Adrenal gland (tissue), 12 donors: ENCODE results near the gene ANXA6. TPM values are rescaled to one million over a fixed set of nuclear protein-coding genes. Genes with fewer than 3 reads are reported as not detected.

Source experiments
- DNase-seq, 7 donors: peaks; one replicate each; pipeline ENCODE4 v3.0.0-alpha.2; 2019 to 2020
- H3K27ac ChIP-seq, 5 donors: fragments of 200-600 bp; sonication (generic) in 4 of 5; 1 replicate in 3 of 5; 2 replicates in 2 of 5; pipeline versions ENCODE4 v1.5.1 to v1.8.0; 2016 to 2020; ENCODE audit warnings: mild to moderate bottlenecking in 1 of 5
- H3K27me3 ChIP-seq: fragments of 200-600 bp; 2 replicates; pipeline ENCODE4 v1.8.0; 2021
- H3K36me3 ChIP-seq, 2 donors: fragments of 200-600 bp; replicated peaks in 1 of 2; 1 replicate in 1 of 2; 2 replicates in 1 of 2; pipeline versions ENCODE4 v1.5.1 to v1.8.0; 2018 to 2022
- H3K4me1 ChIP-seq, 2 donors: fragments of 200-600 bp; replicated peaks in 1 of 2; 1 replicate in 1 of 2; 2 replicates in 1 of 2; pipeline versions ENCODE4 v1.5.1 to v1.8.0; 2018 to 2021
- H3K4me3 ChIP-seq, 4 donors: fragments of 200-600 bp; sonication (generic) in 3 of 4; one replicate each; pipeline ENCODE4 v1.5.1; 2016 to 2018
- H3K9me3 ChIP-seq, 3 donors: fragments of 200-600 bp; sonication (generic) in 1 of 3; replicated peaks in 1 of 3; 1 replicate in 2 of 3; 2 replicates in 1 of 3; pipeline versions ENCODE4 v1.5.1 to v1.8.0; 2016 to 2021
- CTCF ChIP-seq, 6 experiments: fragments of 450-650 bp in 4 of 6; fragments of 200-600 bp in 2 of 6; sonication (generic) in 1 of 6; IDR thresholded peaks; 1 replicate in 5 of 6; 2 replicates in 1 of 6; pipeline versions ENCODE4 v1.5.1 to v1.8.0; 2016 to 2021; ENCODE audit warnings: antibody characterized with exemption in 6 of 6, mild to moderate bottlenecking in 2 of 6, moderate library complexity in 1 of 6
- POLR2A ChIP-seq, 2 donors: fragments of 450-650 bp; IDR thresholded peaks; one replicate each; pipeline ENCODE4 v1.6.1; 2017; ENCODE audit warnings: antibody characterized with exemption in 2 of 2, mild to moderate bottlenecking in 2 of 2, moderate library complexity in 1 of 2
- WGBS, 4 donors: extraction: QIAGEN DNeasy Blood & Tissue Kit in 2 of 4; methylation state at CpG; one replicate each; pipeline versions ENCODE4 v1.1.5 to v1.1.7; 2013 to 2017; 5-methylcytosine and 5-hydroxymethylcytosine counted together
- intact Hi-C, 2 donors: fragments of 100-400 bp; cut with DNase I; formaldehyde crosslinking; loops; one replicate each; pipeline versions ENCODE4 v1.14.1 to v1.15.0; 2022 to 2023
- polyA plus RNA-seq, 3 donors: library from polyadenylated mRNA; stranded (reverse); fragments of 200-250 nt in 2 of 3; fragments of 350-450 nt in 1 of 3; fragmentation: Illumina TruSeq in 1 of 3; extraction: RNeasy Lipid Tissue Mini Kit (QIAGEN cat#74804) in 1 of 3; gene quantifications; one replicate each; pipeline ENCODE4 v1.2.3, GENCODE V29; 2013 to 2014
- total RNA-seq, 9 donors: library from RNA; depleted of rRNA in 4 of 9; stranded (reverse); fragments of >200 nt in 4 of 9; fragments of 120-200 nt in 1 of 9; fragmentation: NEBNext Ultra II Directional in 1 of 9; extraction: Animal tissue kit (Norgen Biotek cat#: 25700) in 1 of 9; gene quantifications; one replicate each; pipeline versions ENCODE4 v1.1.0 to v1.2.4, GENCODE V29; 2013 to 2023
- donor health status: healthy with polysubstance abuse.
- donor health status: Bipolar disorder and iron deficiency.
- donor health status: DM: yes; HTN: yes; CAD: no.
- donor health status: DM: no; HTN: no; CAD: no.
- donor health status: DM: no; HTN: no; CAD: no.
- donor health status: DM: yes; HTN: yes; CAD: no.

ANXA6 gene
- total and polyA plus RNA-seq, 12 donors, result 115 to 382 (median 212) TPM

GRCh38 chr5:151142933-151143332, 14.6 kb downstream of the ANXA6 start:
- 86 to 94% (median 91%) methylated on average over 1 of the region's 1 CpG for WGBS, 4 donors
- Histone ChIP-seq H3K4me1 (peaks cover 0 to 20% of the 10 kb centered on the region in 2 donors), H3K36me3 (peaks cover 0 to 48% of the 10 kb centered on the region in 2 donors), H3K4me3 (no peak overlapping the region), H3K9me3 (no peaks in the 10 kb centered on the region), H3K27me3 (no peaks in the 10 kb centered on the region), H3K27ac (peak overlapping the region in 1 of 5 donors; percentile 29)
- no peak for DNase-seq
- TF ChIP-seq POLR2A (IDR thresholded peaks at IDR 0.05) (no peak), CTCF (IDR thresholded peaks at IDR 0.05) (no peak)
- intact Hi-C loops, result no loop called here

- no peaks in the 10 kb centered on the region for H3K9me3 ChIP-seq
- no peaks in the 10 kb centered on the region for H3K27me3 ChIP-seq
- intact Hi-C loops, result no loop called here
- TF ChIP-seq CTCF (IDR thresholded peaks at IDR 0.05), result no peak
- TF ChIP-seq POLR2A (IDR thresholded peaks at IDR 0.05), result no peak
- peaks cover 0 to 20% of the 10 kb centered on the region in 2 donors for H3K4me1 ChIP-seq
- peak in 1 of 7 donors; percentile 60 for DNase-seq
- peaks cover 0 to 52% of the 10 kb centered on the region in 2 donors for H3K36me3 ChIP-seq
- 63 to 67% (median 65%) methylated on average over 15 of the region's 15 CpGs for WGBS, 4 donors
- H3K27ac ChIP-seq, result peak overlapping the region in 1 of 5 donors; percentile 44
- peak overlapping the region in 1 of 4 donors; percentile 4 for H3K4me3 ChIP-seq
Observed at GRCh38 chr5:151141535-151141934, 16.0 kb downstream of the ANXA6 start.

GRCh38 chr5:151140686-151141459, 16.7 kb downstream of the ANXA6 start:
- 77 to 89% (median 86%) methylated on average over 5 to 7 of the region's 7 CpGs for WGBS, 4 donors
- H3K9me3 ChIP-seq, result no peaks in the 10 kb centered on the region
- H3K27me3 ChIP-seq, result no peaks in the 10 kb centered on the region
- peaks cover 0 to 58% of the 10 kb centered on the region in 2 donors for H3K36me3 ChIP-seq
- no peak for TF ChIP-seq POLR2A (IDR thresholded peaks at IDR 0.05)
- no peak for TF ChIP-seq CTCF (IDR thresholded peaks at IDR 0.05)
- no peak for DNase-seq
- no peak overlapping the region for H3K4me3 ChIP-seq
- intact Hi-C loops, result no loop called here
- peak overlapping the region in 1 of 5 donors; percentile 44 for H3K27ac ChIP-seq
- H3K4me1 ChIP-seq, result peaks cover 0 to 17% of the 10 kb centered on the region in 2 donors

- peaks cover 0 to 6% of the 10 kb centered on the region in 2 donors for H3K4me1 ChIP-seq
- H3K9me3 ChIP-seq, result no peaks in the 10 kb centered on the region
- H3K27me3 ChIP-seq, result no peaks in the 10 kb centered on the region
- H3K27ac ChIP-seq, result no peak overlapping the region
- no peak overlapping the region for H3K4me3 ChIP-seq
- no peak for DNase-seq
- H3K36me3 ChIP-seq, result peaks cover 0 to 59% of the 10 kb centered on the region in 2 donors
- intact Hi-C loops, result no loop called here
- 86 to 97% (median 93%) methylated on average over 3 of the region's 3 CpGs for WGBS, 4 donors
- no peak for TF ChIP-seq POLR2A (IDR thresholded peaks at IDR 0.05)
- no peak for TF ChIP-seq CTCF (IDR thresholded peaks at IDR 0.05)
Observed at GRCh38 chr5:151139646-151140045, 17.9 kb downstream of the ANXA6 start.
